ENCODE measurements around the gene NPR2. TPM values are rescaled to one million over a fixed set of nuclear protein-coding genes. Genes with fewer than 3 reads are reported as not detected.

Gene NPR2
- total and polyA plus RNA-seq, 2 donors (not counting 3 experiments of a cell fraction or from before 2014, with no cell fraction given): 16.4 to 25.6 TPM

DNA sequence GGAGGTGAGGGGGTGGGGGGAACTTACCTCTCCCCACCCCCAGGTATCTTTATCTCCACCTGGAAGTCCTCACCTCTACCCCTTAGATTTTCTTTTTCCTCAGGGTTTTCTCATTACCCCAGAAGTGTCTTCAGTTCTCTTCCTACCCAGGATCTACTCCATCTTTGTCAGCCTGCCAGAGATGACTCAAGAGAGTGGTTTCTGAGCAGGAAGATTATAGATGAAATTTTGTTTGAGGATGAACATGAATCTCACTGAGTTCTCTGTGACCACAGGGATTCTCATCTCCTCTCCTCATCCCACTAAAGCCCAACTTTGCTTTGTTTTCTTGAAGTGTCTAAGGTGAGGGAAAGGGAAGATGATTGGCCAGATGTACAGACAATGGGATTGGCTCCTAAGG, 28.7 kb downstream of the NPR2 start:
- no peak for TF ChIP-seq JUN (IDR thresholded peaks at IDR 0.05; ENCODE audit: borderline replicate concordance, insufficient read depth, insufficient read length, low read depth)
- TF ChIP-seq MYC (IDR thresholded peaks at IDR 0.05; ENCODE audit: low read depth, low read length): no peak
- no peak for TF ChIP-seq POLR2A (IDR thresholded peaks at IDR 0.05; ENCODE audit: low read depth, low read length)
- Histone ChIP-seq H4K20me1 (replicated peaks; ENCODE audit: control insufficient read depth, extremely low read depth, insufficient read depth, low read length) (no peaks in the 10 kb centered on the region), H3K9ac (replicated peaks; ENCODE audit: extremely low read depth, insufficient read depth, low read length) (no peak overlapping the region), H3K4me1 (ENCODE audit: control insufficient read depth, extremely low read depth, insufficient read depth, low read length) (no peaks in the 10 kb centered on the region), H2AFZ (ENCODE audit: low read depth, low read length) (no peak overlapping the region), H3K27me3 (ENCODE audit: control insufficient read depth in 2 of 2, insufficient read depth in 2 of 2, low read length in 2 of 2) (peaks cover 0 to 2% of the 10 kb centered on the region in 2 experiments), H3K36me3 (ENCODE audit: control insufficient read depth in 2 of 2, extremely low read depth in 1 of 2, insufficient read depth in 2 of 2, low read length in 2 of 2) (no peaks in the 10 kb centered on the region), H3K79me2 (ENCODE audit: control insufficient read depth, insufficient read depth, low read length) (no peaks in the 10 kb centered on the region), H3K9me3 (replicated peaks; ENCODE audit: control insufficient read depth, insufficient read depth, low read length) (no peaks in the 10 kb centered on the region), H3K4me3 (replicated peaks in 1 of 3; ENCODE audit: insufficient read depth in 1 of 3, low read depth in 1 of 3, low read length in 3 of 3) (no peak overlapping the region), H3K27ac (ENCODE audit: insufficient read depth, low read depth, low read length) (no peak overlapping the region), H3K4me2 (ENCODE audit: insufficient read depth, low read length) (no peak overlapping the region), H3K9me1 (replicated peaks; ENCODE audit: control insufficient read depth, extremely low read depth, insufficient read depth, low read length) (no peaks in the 10 kb centered on the region)
- CTCF ChIA-PET: interaction anchor here (1.0 to 2.6 kb wide), 2 partner anchors 30 to 84 kb away, joined by 4 to 10 read pairs; no protein-coding TSS in a partner anchor
- DNase-seq (ENCODE audit: low read depth, low spot score) (no peak), FAIRE-seq (no peak)
- BruUV-seq (replicated peaks): no TSS peak
- intact Hi-C loops (cut with micrococcal nuclease): no loop called here
- dilution Hi-C loops (cut with MboI; ENCODE audit: extremely low pct_ligation_motif_present, low sequenced_read_pairs): no loop called here
- POLR2A ChIA-PET: no interaction called here

GRCh38 chr9:35822926-35823325, 31.5 kb downstream of the NPR2 start:
- H3K79me2 ChIP-seq (ENCODE audit: control insufficient read depth, insufficient read depth, low read length): no peaks in the 10 kb centered on the region
- no peak overlapping the region for H3K4me3 ChIP-seq (replicated peaks in 1 of 3; ENCODE audit: insufficient read depth in 1 of 3, low read depth in 1 of 3, low read length in 3 of 3)
- H2AFZ ChIP-seq (ENCODE audit: low read depth, low read length): no peak overlapping the region
- no peak for DNase-seq (ENCODE audit: low read depth, low spot score)
- no peaks in the 10 kb centered on the region for H3K36me3 ChIP-seq (ENCODE audit: control insufficient read depth in 2 of 2, extremely low read depth in 1 of 2, insufficient read depth in 2 of 2, low read length in 2 of 2)
- TF ChIP-seq, protein P1, sequence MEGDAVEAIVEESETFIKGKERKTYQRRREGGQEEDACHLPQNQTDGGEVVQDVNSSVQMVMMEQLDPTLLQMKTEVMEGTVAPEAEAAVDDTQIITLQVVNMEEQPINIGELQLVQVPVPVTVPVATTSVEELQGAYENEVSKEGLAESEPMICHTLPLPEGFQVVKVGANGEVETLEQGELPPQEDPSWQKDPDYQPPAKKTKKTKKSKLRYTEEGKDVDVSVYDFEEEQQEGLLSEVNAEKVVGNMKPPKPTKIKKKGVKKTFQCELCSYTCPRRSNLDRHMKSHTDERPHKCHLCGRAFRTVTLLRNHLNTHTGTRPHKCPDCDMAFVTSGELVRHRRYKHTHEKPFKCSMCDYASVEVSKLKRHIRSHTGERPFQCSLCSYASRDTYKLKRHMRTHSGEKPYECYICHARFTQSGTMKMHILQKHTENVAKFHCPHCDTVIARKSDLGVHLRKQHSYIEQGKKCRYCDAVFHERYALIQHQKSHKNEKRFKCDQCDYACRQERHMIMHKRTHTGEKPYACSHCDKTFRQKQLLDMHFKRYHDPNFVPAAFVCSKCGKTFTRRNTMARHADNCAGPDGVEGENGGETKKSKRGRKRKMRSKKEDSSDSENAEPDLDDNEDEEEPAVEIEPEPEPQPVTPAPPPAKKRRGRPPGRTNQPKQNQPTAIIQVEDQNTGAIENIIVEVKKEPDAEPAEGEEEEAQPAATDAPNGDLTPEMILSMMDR (IDR thresholded peaks at IDR 0.05; ENCODE audit: extremely low read depth in 1 of 2, insufficient read depth in 1 of 2, low read depth in 1 of 2, low read length in 2 of 2): no peak
- no peak for TF ChIP-seq MYC (IDR thresholded peaks at IDR 0.05; ENCODE audit: low read depth, low read length)
- TF ChIP-seq POLR2AphosphoS5 (IDR thresholded peaks at IDR 0.05; ENCODE audit: insufficient read depth, low read depth, low read length): no peak
- TF ChIP-seq, protein P2, sequence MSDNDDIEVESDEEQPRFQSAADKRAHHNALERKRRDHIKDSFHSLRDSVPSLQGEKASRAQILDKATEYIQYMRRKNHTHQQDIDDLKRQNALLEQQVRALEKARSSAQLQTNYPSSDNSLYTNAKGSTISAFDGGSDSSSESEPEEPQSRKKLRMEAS (IDR thresholded peaks at IDR 0.05; ENCODE audit: insufficient read depth, insufficient read length): no peak
- no peak for TF ChIP-seq EZH2 (IDR thresholded peaks at IDR 0.05; ENCODE audit: borderline replicate concordance, low read depth, low read length, severe bottlenecking)
- peaks cover 0 to 2% of the 10 kb centered on the region in 2 experiments for H3K27me3 ChIP-seq (ENCODE audit: control insufficient read depth in 2 of 2, insufficient read depth in 2 of 2, low read length in 2 of 2)
- BruUV-seq (replicated peaks): no TSS peak
- POLR2A ChIA-PET: no interaction called here
- no peak overlapping the region for H3K9ac ChIP-seq (replicated peaks; ENCODE audit: extremely low read depth, insufficient read depth, low read length)
- dilution Hi-C loops (cut with MboI; ENCODE audit: extremely low pct_ligation_motif_present, low sequenced_read_pairs) (no loop called here), intact Hi-C loops (cut with micrococcal nuclease) (no loop called here)
- H3K27ac ChIP-seq (ENCODE audit: insufficient read depth, low read depth, low read length): no peak overlapping the region
- no peak for FAIRE-seq
- no peaks in the 10 kb centered on the region for H4K20me1 ChIP-seq (replicated peaks; ENCODE audit: control insufficient read depth, extremely low read depth, insufficient read depth, low read length)
- H3K9me3 ChIP-seq (replicated peaks; ENCODE audit: control insufficient read depth, insufficient read depth, low read length): no peaks in the 10 kb centered on the region
- no peaks in the 10 kb centered on the region for H3K9me1 ChIP-seq (replicated peaks; ENCODE audit: control insufficient read depth, extremely low read depth, insufficient read depth, low read length)
- H3K4me2 ChIP-seq (ENCODE audit: insufficient read depth, low read length): no peak overlapping the region
- CTCF ChIA-PET: interaction anchor here (1.8 to 7.6 kb wide), 2 partner anchors 8 to 32 kb away, joined by 5 to 277 read pairs; partner anchors contain the start of genes HINT2 and NPR2
- H3K4me1 ChIP-seq (ENCODE audit: control insufficient read depth, extremely low read depth, insufficient read depth, low read length): no peaks in the 10 kb centered on the region
